Head of caudate nucleus (tissue), 42 donors: ENCODE data around the gene NEUROD2.
"Not testable (repeated sequence)": the region's sequence is repeated elsewhere in the genome, so short reads cannot be mapped to it uniquely, and the experiment has no call there.

Experiments used
- DNase-seq, 42 donors: peaks; one replicate each; pipeline versions ENCODE4 v3.0.0 to v3.0.0-alpha.2; 2020 to 2021; ENCODE audit warnings: mixed read lengths in 7 of 42
- intact Hi-C: fragments of 100-400 bp; cut with DNase I; formaldehyde crosslinking; loops from one replicate; pipeline ENCODE4 v1.15.0; 2022

NEUROD2 gene

GRCh38 chr17:39596543-39597267, 11.0 kb downstream of the NEUROD2 start:
- DNase-seq, result no peak
- intact Hi-C loops, result no loop called here

- DNase-seq, result no peak
- intact Hi-C loops, result no loop called here
These were observed 11.7 kb downstream of the NEUROD2 start for GRCh38 chr17:39595928-39596510.

DNA sequence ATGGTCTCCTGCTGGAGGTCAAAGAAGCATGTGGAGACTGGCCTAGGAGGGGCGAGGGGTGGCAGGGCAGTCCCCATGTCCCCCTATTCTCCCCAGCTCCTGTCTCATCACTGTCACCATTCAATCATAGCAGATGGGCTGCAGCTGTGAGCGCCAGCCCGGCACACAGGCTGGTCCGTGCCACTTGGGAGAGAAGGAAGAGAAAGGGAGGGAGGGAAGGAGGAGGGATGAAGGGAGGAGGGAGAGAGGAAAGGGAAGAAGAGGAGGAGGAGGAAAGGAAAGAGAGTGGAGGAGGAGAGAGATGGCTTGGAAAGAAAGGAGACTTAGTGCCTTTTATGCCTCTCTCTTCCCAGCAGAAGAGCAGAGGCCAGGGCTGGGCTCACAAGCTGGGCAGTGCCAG, 12.4 kb downstream of the NEUROD2 start:
- intact Hi-C loops, result no loop called here
- DNase-seq, result no peak

- DNase-seq, result no peak
- intact Hi-C loops, result no loop called here
These were observed 14.3 kb downstream of the NEUROD2 start for GRCh38 chr17:39593371-39593770.

DNA sequence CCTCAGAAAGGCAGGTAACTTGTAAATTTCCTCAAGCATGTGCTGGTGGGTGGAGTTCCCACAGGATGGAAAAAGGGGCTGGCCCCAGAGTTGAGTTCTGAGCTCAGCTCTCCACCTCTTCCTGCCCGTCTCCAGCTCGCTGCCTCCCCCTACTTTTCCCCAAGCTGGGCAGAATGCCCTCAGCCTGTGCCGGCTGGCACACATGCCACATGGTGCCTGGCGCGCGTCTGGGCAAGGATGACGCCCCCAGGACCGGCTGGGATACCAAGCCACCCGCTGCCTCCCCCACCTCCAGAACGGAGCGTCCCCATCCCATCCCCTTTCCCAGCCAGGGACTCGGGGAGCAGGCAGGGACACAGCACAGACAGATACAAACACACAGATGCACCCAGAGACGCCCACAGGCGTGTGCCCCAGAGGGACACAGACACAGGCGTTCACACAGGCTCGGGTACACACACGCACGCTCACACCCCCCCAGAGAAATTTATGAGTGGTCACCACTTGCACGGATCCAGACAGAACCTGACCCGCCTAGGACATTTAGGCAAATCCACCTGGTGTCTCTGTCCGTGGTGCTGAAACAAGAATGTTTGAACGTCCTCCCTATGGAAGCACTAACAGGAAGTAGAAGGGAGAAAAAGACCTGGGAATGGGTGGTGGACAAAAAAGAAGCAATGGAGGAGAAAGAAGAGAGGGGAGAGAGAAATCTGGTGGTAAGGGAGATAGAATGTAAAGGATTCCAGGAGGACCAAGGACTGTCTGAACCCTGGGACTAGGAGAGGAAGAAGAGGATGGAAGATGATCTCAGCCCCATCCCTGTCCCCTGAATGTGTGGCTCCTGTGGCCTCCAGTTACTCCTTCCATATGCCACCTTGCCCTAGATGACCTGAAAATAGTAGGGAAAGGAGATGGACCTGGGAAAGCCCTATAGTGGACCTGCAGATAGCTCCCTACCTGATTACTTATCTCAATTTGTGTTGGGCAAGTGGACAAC, 15.5 kb downstream of the NEUROD2 start:
- intact Hi-C loops, result no loop called here
- DNase-seq, result no peak

- DNase-seq, intact Hi-C loops: not testable (repeated sequence)
These were observed 17.5 kb downstream of the NEUROD2 start for GRCh38 chr17:39590180-39590579.

DNA sequence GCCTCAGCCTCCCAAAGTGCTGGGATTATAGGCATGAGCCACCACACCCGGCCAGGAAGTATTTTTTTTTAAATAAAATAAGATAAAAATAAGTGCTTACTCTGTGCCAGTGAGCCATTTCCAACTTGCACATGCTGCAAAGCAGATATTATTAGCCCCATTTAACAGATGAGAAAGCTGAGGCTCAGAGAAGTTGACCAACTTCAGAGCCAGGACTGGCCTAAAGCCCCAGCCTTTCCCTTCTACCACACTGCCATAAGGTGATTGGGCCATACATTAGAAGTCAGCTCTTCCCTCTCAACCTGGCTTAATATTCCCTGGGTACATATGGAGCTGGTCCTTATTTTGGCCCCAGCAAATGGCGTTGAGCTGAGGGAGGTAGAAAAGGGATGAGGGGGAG, 25.1 kb downstream of the NEUROD2 start:
- intact Hi-C loops, result no loop called here
- DNase-seq, result no peak

- no peak for DNase-seq
- intact Hi-C loops, result no loop called here
These were observed 26.0 kb downstream of the NEUROD2 start for GRCh38 chr17:39581759-39582085.

GRCh38 chr17:39581071-39581758, 26.5 kb downstream of the NEUROD2 start:
- DNase-seq, result peak in 2 of 42 donors; percentile 14 to 34
- intact Hi-C loops, result no loop called here

GRCh38 chr17:39580082-39580468, 27.6 kb downstream of the NEUROD2 start:
- intact Hi-C loops, result no loop called here
- DNase-seq, result no peak

GRCh38 chr17:39579318-39580081, 28.2 kb downstream of the NEUROD2 start:
- intact Hi-C loops, result no loop called here

GRCh38 chr17:39578272-39578671, 29.4 kb downstream of the NEUROD2 start:
- DNase-seq, result no peak
- intact Hi-C loops, result no loop called here

More at GRCh38 chr17:39579318-39580081, 28.2 kb downstream of the NEUROD2 start:
- no peak for DNase-seq

- intact Hi-C loops, result no loop called here
- DNase-seq, result peak in 23 of 42 donors; percentile 19 to 61 (median 41)
These were observed 31.5 kb downstream of the NEUROD2 start for GRCh38 chr17:39576187-39576586.

GRCh38 chr17:39573447-39574298, 34.0 kb downstream of the NEUROD2 start:
- intact Hi-C loops, result no loop called here
- peak; percentile 33 to 82 (median 67) for DNase-seq

- intact Hi-C loops, result no loop called here
These were observed 35.6 kb downstream of the NEUROD2 start for GRCh38 chr17:39572121-39572520.

GRCh38 chr17:39569126-39569525, 38.6 kb downstream of the NEUROD2 start:
- intact Hi-C loops, result no loop called here

More at GRCh38 chr17:39572121-39572520, 35.6 kb downstream of the NEUROD2 start:
- DNase-seq, result no peak

GRCh38 chr17:39568702-39569101, 39.0 kb downstream of the NEUROD2 start:
- DNase-seq, result peak in 3 of 42 donors; percentile 22 to 40 (median 23)
- intact Hi-C loops, result no loop called here

More at GRCh38 chr17:39569126-39569525, 38.6 kb downstream of the NEUROD2 start:
- no peak for DNase-seq
